ENCODE results near the gene ZG16. TPM values are rescaled to one million over a fixed set of nuclear protein-coding genes. Genes with fewer than 3 reads are reported as not detected.
A peak's percentile ranks its signal among the peaks of the same experiment; 100 is the strongest.

ZG16 gene
- total and polyA plus RNA-seq, 2 of the 8 experiments (the other 6 are each of a cell fraction or from before 2014, with no cell fraction given): not detected

GRCh38 chr16:29815032-29815721 is 37.1 kb downstream of the ZG16 start:
- Histone ChIP-seq H4K20me1 (replicated peaks in 1 of 2; ENCODE audit: control insufficient read depth in 1 of 2, insufficient read depth in 2 of 2, low read length in 2 of 2) (peaks cover 2 to 4% of the 10 kb centered on the region in 2 experiments), H2AK5ac (ENCODE audit: low read depth, low read length) (no peak overlapping the region; the same call in 1 of the 2 replicates), H3K23ac (ENCODE audit: insufficient read length) (no peak overlapping the region), H3K14ac (ENCODE audit: insufficient read length) (no peak overlapping the region), H3K4me1 (replicated peaks in 1 of 4; ENCODE audit: control insufficient read depth in 3 of 4, insufficient read depth in 4 of 4, low read length in 3 of 4) (peaks cover 0 to 41% (median 28%) of the 10 kb centered on the region in 4 experiments; a peak in 6 of 7 replicates), H2BK120ac (replicated peaks; ENCODE audit: low read depth, low read length) (no peak overlapping the region), H4K5ac (ENCODE audit: insufficient read length, low read depth, low read length) (no peak overlapping the region), H3K23me2 (ENCODE audit: low read depth, low read length) (peaks cover 27% of the 10 kb centered on the region), H3K27ac (ENCODE audit: low read depth, low read length) (no peak overlapping the region), H4K91ac (replicated peaks; ENCODE audit: insufficient read length, low read length) (peak overlapping the region; percentile 48), H3K18ac (ENCODE audit: extremely low read depth, low read length) (peak overlapping the region; percentile 90), H2BK20ac (ENCODE audit: low read length) (peak overlapping the region; percentile 13; the same call in 1 of the 2 replicates), H3K36me3 (ENCODE audit: control insufficient read depth in 2 of 4, insufficient read depth in 4 of 4, low read length in 3 of 4) (peaks cover 11 to 26% (median 17%) of the 10 kb centered on the region in 4 experiments), H3K9ac (replicated peaks in 1 of 4; ENCODE audit: extremely low read depth in 1 of 4, low read depth in 3 of 4, low read length in 3 of 4) (peak overlapping the region; percentile 16 to 39 (median 36); a peak in 5 of 7 replicates), H3K79me1 (ENCODE audit: low read depth, low read length) (no peaks in the 10 kb centered on the region; the same call in none of the 2 replicates), H3K9me3 (ENCODE audit: insufficient read depth in 2 of 2, low read depth in 1 of 2, low read length in 1 of 2) (no peaks in the 10 kb centered on the region), H3K56ac (replicated peaks; ENCODE audit: insufficient read length, low read depth, low read length) (peak overlapping the region; percentile 14), H3K4me3 (ENCODE audit: extremely low read depth in 1 of 4, insufficient read depth in 2 of 4, low read depth in 3 of 4, low read length in 4 of 4) (peak overlapping the region; percentile 59 to 91 (median 83)), H3K79me2 (ENCODE audit: control insufficient read depth in 1 of 2, insufficient read depth in 2 of 2, low read length in 2 of 2) (peaks cover 0 to 26% of the 10 kb centered on the region in 2 experiments; a peak in 1 of 4 replicates), H3K4me2 (ENCODE audit: insufficient read depth in 1 of 2, low read depth in 2 of 2, low read length in 2 of 2) (peak overlapping the region; percentile 91 to 92), H2AFZ (ENCODE audit: low read length) (no peak overlapping the region), H2BK12ac (ENCODE audit: low read depth, low read length) (peak overlapping the region; percentile 92; the same call in 1 of the 2 replicates), H2BK5ac (ENCODE audit: low read depth, low read length) (peak overlapping the region; percentile 89), H2BK15ac (ENCODE audit: low read length) (peak overlapping the region; percentile 82; the same call in 1 of the 2 replicates), H4K8ac (ENCODE audit: extremely low read depth, insufficient read depth, low read length) (peak overlapping the region; percentile 17; the same call in 1 of the 2 replicates), H3K27me3 (replicated peaks in 1 of 4; ENCODE audit: control insufficient read depth in 3 of 4, extremely low read depth in 1 of 4, insufficient read depth in 3 of 4, low read length in 3 of 4) (no peaks in the 10 kb centered on the region), H3K4ac (replicated peaks; ENCODE audit: insufficient read length, low read depth, low read length) (no peak overlapping the region)
- DNase-seq (ENCODE audit: low read depth in 1 of 2, low spot score in 2 of 2) (peak in 1 of 2 experiments; percentile 61), FAIRE-seq (no peak)
- CTCF ChIA-PET (ENCODE audit: partially characterized antibody): interaction anchor here (0.6 to 17.5 kb wide), 15 partner anchors 7 to 216 kb away, joined by 3 to 212 read pairs (median 4); partner anchors contain the start of genes KIF22, MAZ and TLCD3B
- POLR2A ChIA-PET (ENCODE audit: partially characterized antibody): interaction anchor here (0.5 to 16.6 kb wide), 27 partner anchors 8 to 213 kb away, joined by 3 to 167 read pairs (median 4); partner anchors contain the start of genes CDIPT, HIRIP3, KCTD13 and KIF22
- WGBS, 2 experiments (ENCODE audit: extremely low coverage in 1 of 2, insufficient coverage in 1 of 2, insufficient read length in 1 of 2, insufficient replicate concordance in 2 of 2, low coverage in 1 of 2, low lambda C conversion rate in 2 of 2, missing lambda C conversion rate in 1 of 2): 3% methylated on average over 34 of the region's 39 CpGs; no CpG with 5 or more reads in 1 of the 2 experiments
- TF ChIP-seq ATF2 (IDR thresholded peaks at IDR 0.05; ENCODE audit: low read length) (no peak), NRF1 (IDR thresholded peaks at IDR 0.05; ENCODE audit: low read depth, low read length) (no peak)
